Measurements from ENCODE around the gene ZNF750.

Gene ZNF750

DNA sequence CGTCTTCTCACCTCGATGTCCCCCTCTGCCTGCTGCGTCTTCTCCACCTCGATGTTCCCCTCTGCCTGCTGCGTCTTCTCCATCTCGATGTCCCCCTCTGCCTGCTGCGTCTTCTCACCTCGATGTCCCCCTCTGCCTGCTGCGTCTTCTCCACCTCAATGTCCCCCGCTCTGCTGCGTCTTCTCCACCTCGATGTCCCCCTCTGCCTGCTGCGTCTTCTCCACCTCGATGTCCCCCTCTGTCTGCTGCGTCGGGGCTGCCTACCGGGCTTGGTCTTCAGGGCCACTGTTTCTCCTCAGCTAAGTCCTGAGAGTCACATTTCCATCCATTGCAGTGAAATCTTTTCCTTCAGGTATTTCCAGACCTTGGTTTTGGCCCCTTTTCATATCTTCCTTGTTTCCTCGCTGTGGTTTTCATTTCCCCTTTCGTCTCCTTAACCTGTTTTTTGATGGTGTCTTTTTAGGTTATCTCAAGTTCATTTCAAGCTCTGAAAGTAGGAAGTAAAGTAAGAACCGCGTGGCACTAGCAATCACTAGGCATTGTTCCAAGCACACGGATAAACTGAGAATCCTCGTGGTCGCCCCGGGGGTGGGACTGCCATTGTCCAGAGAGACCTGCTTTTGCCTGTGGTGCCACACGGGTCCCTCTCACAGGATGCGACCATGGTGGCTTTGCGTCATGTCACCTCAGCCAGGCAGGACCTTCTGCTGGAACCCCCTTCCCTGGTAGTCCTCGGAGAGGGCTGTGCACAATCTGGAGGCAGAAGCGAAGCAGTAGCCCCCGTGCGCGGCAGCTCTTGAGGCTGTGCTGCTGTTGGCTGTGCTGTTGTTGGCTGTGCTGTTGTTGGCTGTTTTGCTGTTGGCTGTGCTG, 9.5 kb upstream of the ZNF750 start:
- no peak overlapping the region for H3K9ac ChIP-seq (ENCODE audit: low read length)
- H4K20me1 ChIP-seq (ENCODE audit: insufficient read depth, low read length): no peaks in the 10 kb centered on the region
- H3K4me3 ChIP-seq (ENCODE audit: low read depth, low read length, poor library complexity, severe bottlenecking): no peak overlapping the region
- no peaks in the 10 kb centered on the region for H3F3A ChIP-seq (ENCODE audit: insufficient read depth, low read length)
- H3K4me2 ChIP-seq (ENCODE audit: low read length): no peak overlapping the region; the same call in 1 of the 2 replicates
- no peaks in the 10 kb centered on the region for H3K79me2 ChIP-seq (ENCODE audit: insufficient read depth, low read length)
- H2AFZ ChIP-seq (ENCODE audit: low read length): no peak overlapping the region
- TF ChIP-seq CTCF (IDR thresholded peaks at IDR 0.05; ENCODE audit: low read length) (no peak), EZH2 (IDR thresholded peaks at IDR 0.05; ENCODE audit: borderline replicate concordance, low read length) (no peak)
- no peak overlapping the region for H3K27ac ChIP-seq (ENCODE audit: low read depth, low read length, poor library complexity, severe bottlenecking)
- peaks cover 14% of the 10 kb centered on the region for H3K4me1 ChIP-seq (ENCODE audit: insufficient read depth, low read length, severe bottlenecking)
- H3K36me3 ChIP-seq (ENCODE audit: insufficient read depth, low read length): peaks cover 8% of the 10 kb centered on the region; the same call in 1 of the 2 replicates
- no peaks in the 10 kb centered on the region for H3K27me3 ChIP-seq (ENCODE audit: insufficient read depth, low read length)
- no peaks in the 10 kb centered on the region for H3K9me2 ChIP-seq (ENCODE audit: low read depth, low read length)
- no peaks in the 10 kb centered on the region for H3K9me3 ChIP-seq (ENCODE audit: low read length)

GRCh38 chr17:82848022-82848592, 8.3 kb upstream of the ZNF750 start:
- Histone ChIP-seq H3K27ac (ENCODE audit: low read depth, low read length, poor library complexity, severe bottlenecking) (no peak overlapping the region), H3F3A (ENCODE audit: insufficient read depth, low read length) (no peaks in the 10 kb centered on the region), H3K4me2 (ENCODE audit: low read length) (no peak overlapping the region), H4K20me1 (ENCODE audit: insufficient read depth, low read length) (no peaks in the 10 kb centered on the region), H3K9me2 (ENCODE audit: low read depth, low read length) (no peaks in the 10 kb centered on the region), H3K27me3 (ENCODE audit: insufficient read depth, low read length) (no peaks in the 10 kb centered on the region), H3K9me3 (ENCODE audit: low read length) (no peaks in the 10 kb centered on the region), H3K79me2 (ENCODE audit: insufficient read depth, low read length) (no peaks in the 10 kb centered on the region), H3K9ac (ENCODE audit: low read length) (no peak overlapping the region), H3K36me3 (ENCODE audit: insufficient read depth, low read length) (peaks cover 8% of the 10 kb centered on the region; the same call in 1 of the 2 replicates), H3K4me3 (ENCODE audit: low read depth, low read length, poor library complexity, severe bottlenecking) (no peak overlapping the region), H2AFZ (ENCODE audit: low read length) (no peak overlapping the region), H3K4me1 (ENCODE audit: insufficient read depth, low read length, severe bottlenecking) (peaks cover 16% of the 10 kb centered on the region)
- TF ChIP-seq EZH2 (IDR thresholded peaks at IDR 0.05; ENCODE audit: borderline replicate concordance, low read length) (no peak), CTCF (IDR thresholded peaks at IDR 0.05; ENCODE audit: low read length) (no peak)

DNA sequence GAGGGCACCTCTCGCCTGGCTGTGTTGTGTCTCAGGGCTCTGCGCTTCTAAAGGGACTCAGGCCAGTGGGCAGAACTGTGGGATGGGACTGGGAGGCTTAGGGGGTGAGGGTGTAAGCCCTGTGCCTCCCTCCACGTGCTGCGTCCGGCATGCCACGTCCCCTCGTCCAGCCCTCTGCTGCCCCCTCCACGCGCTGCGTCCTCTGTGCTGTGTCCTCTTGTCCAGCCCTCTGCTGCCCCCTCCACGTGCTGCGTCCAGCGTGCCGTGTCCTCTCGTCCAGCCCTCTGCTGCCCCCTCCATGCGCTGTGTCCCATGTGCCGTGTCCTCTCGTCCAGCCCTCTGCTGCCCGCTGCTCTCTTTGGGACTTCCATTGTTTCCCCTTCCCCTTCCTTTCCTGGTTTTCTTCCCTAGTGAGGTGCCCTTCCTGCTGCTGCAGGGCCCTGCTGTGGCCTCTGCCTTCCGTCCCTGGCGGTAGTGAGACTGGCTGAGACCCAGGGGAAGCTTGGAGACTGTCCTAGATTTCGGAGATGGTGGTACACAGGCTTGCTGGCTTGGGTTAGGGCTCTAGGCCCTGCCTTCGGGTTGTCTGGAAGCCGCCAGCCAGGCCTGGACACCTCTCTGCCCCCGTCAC, 6.4 kb upstream of the ZNF750 start:
- Histone ChIP-seq H3K27ac (ENCODE audit: low read depth, low read length, poor library complexity, severe bottlenecking) (no peak overlapping the region), H3K9ac (ENCODE audit: low read length) (no peak overlapping the region)

More for the DNA sequence above, 6.4 kb upstream of the ZNF750 start:
- Histone ChIP-seq H3F3A (ENCODE audit: insufficient read depth, low read length) (no peaks in the 10 kb centered on the region), H3K27me3 (ENCODE audit: insufficient read depth, low read length) (no peaks in the 10 kb centered on the region), H3K9me2 (ENCODE audit: low read depth, low read length) (no peaks in the 10 kb centered on the region), H3K4me2 (ENCODE audit: low read length) (no peak overlapping the region), H3K4me3 (ENCODE audit: low read depth, low read length, poor library complexity, severe bottlenecking) (no peak overlapping the region), H3K79me2 (ENCODE audit: insufficient read depth, low read length) (no peaks in the 10 kb centered on the region), H2AFZ (ENCODE audit: low read length) (no peak overlapping the region), H3K9me3 (ENCODE audit: low read length) (no peaks in the 10 kb centered on the region), H3K36me3 (ENCODE audit: insufficient read depth, low read length) (peaks cover 8% of the 10 kb centered on the region; the same call in 1 of the 2 replicates), H3K4me1 (ENCODE audit: insufficient read depth, low read length, severe bottlenecking) (peaks cover 16% of the 10 kb centered on the region), H4K20me1 (ENCODE audit: insufficient read depth, low read length) (no peaks in the 10 kb centered on the region)
- TF ChIP-seq EZH2 (IDR thresholded peaks at IDR 0.05; ENCODE audit: borderline replicate concordance, low read length) (no peak), CTCF (IDR thresholded peaks at IDR 0.05; ENCODE audit: low read length) (no peak)

Measured in OCI-LY1 (cell line).